HCT116 (cell line): ENCODE data around the gene PLEKHG3. TPM values are rescaled to one million over a fixed set of nuclear protein-coding genes. Genes with fewer than 3 reads are reported as not detected.

ENCODE experiments used
- ATAC-seq: fragments of 200-7000 bp; cut with Tn5 transposase; 2 replicates; pipeline ENCODE4 v1.9.1; 2020; ENCODE audit warnings: mild to moderate bottlenecking, moderate library complexity
- BruUV-seq: library from RNA; stranded (reverse); fragments of 400-500 nt; replicated peaks from 2 replicates; lab custom pipeline; 2021; lab: Mats Ljungman, UMichigan
- CTCF ChIA-PET: fragments of 300-600 bp; sonication (Branson Sonifier 250); formaldehyde crosslinking; loops from one replicate; lab custom pipeline; 2021; ENCODE audit warnings: antibody characterized with exemption; lab: Charles Lee
- POLR2A ChIA-PET: fragments of 300-600, 350-600 bp; sonication (Branson Sonifier 250); formaldehyde crosslinking; loops from one replicate; lab custom pipeline; 2021; ENCODE audit warnings: antibody characterized with exemption; lab: Charles Lee
- RAD21 ChIA-PET, 2 experiments: fragments of 300-600 bp; sonication (Branson Sonifier 250); formaldehyde crosslinking; loops; one replicate each; lab custom pipeline; 2023; ENCODE audit warnings: low total read pairs in 2 of 2; ENCODE audit not compliant: uncharacterized antibody in 2 of 2, unreplicated experiment in 2 of 2, low non-redundant PET in 1 of 2; lab: Charles Lee
- DNase-seq: peaks from one replicate; pipeline ENCODE4 v3.0.0-alpha.2; 2010; ENCODE audit warnings: low read depth, low spot score
- H2AFZ ChIP-seq: fragments of 200-600 bp; shearing (Covaris generic), sonication (generic); 2 replicates; pipeline ENCODE4 v1.6.1; 2017; ENCODE audit warnings: low read depth, mixed run types, mixed read lengths, antibody characterized with exemption, low read length; ENCODE audit not compliant: poor library complexity, severe bottlenecking
- H3K27ac ChIP-seq: 2 replicates; pipeline ENCODE4 v1.5.1; 2012; ENCODE audit warnings: low read depth, low read length
- H3K27me3 ChIP-seq: fragments of 200-600 bp; sonication (generic); 2 replicates; pipeline ENCODE4 v1.6.1; 2016; ENCODE audit warnings: mixed run types, low read length, mixed read lengths; ENCODE audit not compliant: insufficient read depth
- H3K36me3 ChIP-seq, 2 experiments: fragments of 200-500 bp in 1 of 2; fragments of 200-600 bp in 1 of 2; sonication (Bioruptor generic) in 1 of 2; sonication (generic) in 1 of 2; 2 replicates each; pipeline versions ENCODE4 v1.5.1 to v1.6.1; 2014 to 2016; ENCODE audit warnings: low read length in 2 of 2, inconsistent platforms in 1 of 2, mixed read lengths in 1 of 2, mixed run types in 1 of 2; ENCODE audit not compliant: insufficient read depth in 2 of 2, control insufficient read depth in 1 of 2
- H3K4me1 ChIP-seq, 2 experiments: fragments of 200-600 bp in 1 of 2; sonication (generic) in 1 of 2; 2 replicates each; pipeline versions ENCODE4 v1.5.1 to v1.6.1; 2012 to 2017; ENCODE audit warnings: low read length in 2 of 2, inconsistent platforms in 1 of 2, mild to moderate bottlenecking in 1 of 2, mixed read lengths in 1 of 2, mixed run types in 1 of 2, moderate library complexity in 1 of 2; ENCODE audit not compliant: insufficient read depth in 2 of 2, control insufficient read depth in 1 of 2
- H3K4me2 ChIP-seq: fragments of 200-600 bp; sonication (generic); 2 replicates; pipeline ENCODE4 v1.6.1; 2017; ENCODE audit warnings: mixed run types, low read length, mixed read lengths
- H3K4me3 ChIP-seq, 2 experiments: fragments of 200-600 bp in 1 of 2; sonication (generic) in 1 of 2; replicated peaks in 1 of 2; 2 replicates each; pipeline ENCODE4 v1.5.1; 2011 to 2016; ENCODE audit warnings: low read length in 2 of 2, control low read depth in 1 of 2, low read depth in 1 of 2, mild to moderate bottlenecking in 1 of 2, mixed read lengths in 1 of 2, mixed run types in 1 of 2
- H3K79me2 ChIP-seq: fragments of 200-600 bp; sonication (generic); 2 replicates; pipeline ENCODE4 v1.6.1; 2017; ENCODE audit warnings: mild to moderate bottlenecking, mixed run types, low read length, moderate library complexity, mixed read lengths; ENCODE audit not compliant: insufficient read depth
- H3K9ac ChIP-seq: fragments of 200-600 bp; sonication (generic); 2 replicates; pipeline ENCODE4 v1.6.1; 2016; ENCODE audit warnings: low read length, mixed read lengths
- H3K9me2 ChIP-seq: fragments of 200-600 bp; sonication (generic), shearing (Covaris generic); 2 replicates; pipeline ENCODE4 v1.6.1; 2017; ENCODE audit warnings: mixed run types, mild to moderate bottlenecking, moderate library complexity; ENCODE audit not compliant: insufficient read depth
- H3K9me3 ChIP-seq, 2 experiments: fragments of 200-500 bp in 1 of 2; fragments of 200-600 bp in 1 of 2; sonication (Bioruptor generic) in 1 of 2; sonication (generic) in 1 of 2; 2 replicates each; pipeline ENCODE4 v1.6.1; 2014 to 2017; ENCODE audit warnings: low read length in 2 of 2, mixed read lengths in 2 of 2, inconsistent platforms in 1 of 2, low read depth in 1 of 2, mild to moderate bottlenecking in 1 of 2, mixed run types in 1 of 2, moderate library complexity in 1 of 2; ENCODE audit not compliant: control insufficient read depth in 1 of 2, insufficient read depth in 1 of 2
- H4K20me1 ChIP-seq: fragments of 200-600 bp; sonication (generic), shearing (Covaris generic); 2 replicates; pipeline ENCODE4 v1.6.1; 2017; ENCODE audit warnings: mixed run types, mild to moderate bottlenecking, moderate library complexity; ENCODE audit not compliant: insufficient read depth
- CBX3 ChIP-seq: IDR thresholded peaks from 2 replicates; pipeline ENCODE4 v1.6.1; 2012; ENCODE audit warnings: low read depth
- CEBPB ChIP-seq: IDR thresholded peaks from 2 replicates; pipeline ENCODE4 v1.6.1; 2012; ENCODE audit warnings: low read depth
- EGR1 ChIP-seq: IDR thresholded peaks from 2 replicates; pipeline ENCODE4 v1.6.1; 2012; ENCODE audit warnings: low read depth
- ELF1 ChIP-seq: IDR thresholded peaks from 2 replicates; pipeline ENCODE4 v1.6.1; 2012; ENCODE audit warnings: low read depth, borderline replicate concordance
- EZH2phosphoT487 ChIP-seq: fragments of 200-600 bp; IDR thresholded peaks from 2 replicates; pipeline ENCODE4 v1.6.1; 2018; ENCODE audit warnings: antibody characterized with exemption, borderline replicate concordance
- FOSL1 ChIP-seq: IDR thresholded peaks from 2 replicates; pipeline ENCODE4 v1.6.1; 2012; ENCODE audit warnings: low read depth
- JUND ChIP-seq: IDR thresholded peaks from 2 replicates; pipeline ENCODE4 v1.6.1; 2012
- POLR2A ChIP-seq: IDR thresholded peaks from 2 replicates; pipeline ENCODE4 v1.7.0; 2011; ENCODE audit warnings: borderline replicate concordance; ENCODE audit not compliant: insufficient read depth, insufficient read length; ENCODE audit errors: extremely low read depth
- RAD21 ChIP-seq: IDR thresholded peaks from 2 replicates; pipeline ENCODE4 v1.6.1; 2012; ENCODE audit warnings: low read depth, mild to moderate bottlenecking
- SIN3A ChIP-seq: IDR thresholded peaks from 2 replicates; pipeline ENCODE4 v1.6.1; 2012; ENCODE audit warnings: low read depth
- SRF ChIP-seq: IDR thresholded peaks from 2 replicates; pipeline ENCODE4 v1.6.1; 2012; ENCODE audit warnings: low read depth
- YY1 ChIP-seq: IDR thresholded peaks from 2 replicates; pipeline ENCODE4 v1.6.1; 2011; ENCODE audit warnings: low read length, low read depth, moderate library complexity, mild to moderate bottlenecking; ENCODE audit not compliant: insufficient replicate concordance; ENCODE audit errors: extremely low read depth
- ZFX ChIP-seq: fragments of 450-650 bp; IDR thresholded peaks from 2 replicates; pipeline ENCODE4 v1.6.1; 2017
- ZNF274 ChIP-seq: fragments of 200-500 bp; sonication (Bioruptor generic); IDR thresholded peaks from 2 replicates; pipeline ENCODE4 v1.6.1; 2014; ENCODE audit warnings: mild to moderate bottlenecking, low read depth, low read length, inconsistent platforms
- intact Hi-C: fragments of 100-400 bp; cut with micrococcal nuclease; formaldehyde crosslinking; loops from 2 replicates; pipeline ENCODE4 v1.10.0; 2022
- total RNA-seq: library from RNA; stranded (reverse); gene quantifications from one replicate; pipeline ENCODE4 v1.2.1, GENCODE V29; 2021; ENCODE audit not compliant: unreplicated experiment
- TF ChIP-seq, protein P1 (sequence below): IDR thresholded peaks from 2 replicates; pipeline ENCODE4 v1.6.1; 2012

The PLEKHG3 gene
- total RNA-seq, 1 experiment from 2014 or later = 55.6 TPM

DNA sequence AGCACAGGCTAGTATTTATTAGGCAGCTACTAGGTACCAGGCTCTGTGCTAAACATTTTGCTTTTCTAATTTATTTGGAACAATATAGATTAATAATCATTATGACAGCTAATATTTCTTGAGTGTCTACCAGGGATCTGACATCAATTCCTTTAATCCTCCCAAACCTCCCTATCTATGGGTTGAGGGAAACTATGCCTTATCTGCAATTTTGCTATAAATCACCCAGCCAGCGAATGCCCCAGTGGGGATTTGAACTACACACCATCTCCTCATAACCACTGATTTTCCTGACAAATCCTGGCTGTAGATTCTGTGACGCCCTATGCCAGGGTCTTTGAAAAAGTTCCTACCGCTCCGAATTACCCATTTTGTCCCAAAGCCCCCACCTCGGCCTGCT, 21.4 kb upstream of the PLEKHG3 start:
- ChIA-PET RAD21 (no interaction called here), POLR2A (interaction anchor here (1.2 kb wide), 1 partner anchor 10 kb away, joined by 4 read pairs; no protein-coding TSS in a partner anchor), CTCF (interaction anchor here (1.0 to 1.9 kb wide), 3 partner anchors 10 to 209 kb away, joined by 4 to 7 read pairs (median 5); no protein-coding TSS in a partner anchor)
- Histone ChIP-seq H2AFZ (no peak overlapping the region), H3K9ac (0 out of 2 replicates have a peak overlapping the region, but pooled peaks have one; percentile 17), H3K9me2 (no peaks in the 10 kb centered on the region), H3K27ac (no peak overlapping the region), H3K4me3 (no peak overlapping the region), H3K27me3 (no peaks in the 10 kb centered on the region), H3K4me1 (peaks cover 8 to 25% of the 10 kb centered on the region in 2 experiments; a peak in 3 of 4 replicates), H3K4me2 (no peak overlapping the region), H3K36me3 (no peaks in the 10 kb centered on the region), H3K79me2 (no peaks in the 10 kb centered on the region), H4K20me1 (no peaks in the 10 kb centered on the region), H3K9me3 (no peaks in the 10 kb centered on the region)
- intact Hi-C loops = no loop called here
- TF ChIP-seq CBX3 = no peak
- TF ChIP-seq SIN3A = no peak
- no peak for TF ChIP-seq JUND
- no peak for TF ChIP-seq CEBPB
- no peak for TF ChIP-seq SRF
- TF ChIP-seq, protein P1, sequence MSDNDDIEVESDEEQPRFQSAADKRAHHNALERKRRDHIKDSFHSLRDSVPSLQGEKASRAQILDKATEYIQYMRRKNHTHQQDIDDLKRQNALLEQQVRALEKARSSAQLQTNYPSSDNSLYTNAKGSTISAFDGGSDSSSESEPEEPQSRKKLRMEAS = no peak
- TF ChIP-seq RAD21 = no peak
- TF ChIP-seq EZH2phosphoT487 = no peak
- TF ChIP-seq YY1 = no peak
- TF ChIP-seq FOSL1 = no peak
- no peak for TF ChIP-seq ZNF274
- TF ChIP-seq POLR2A = no peak
- no peak for TF ChIP-seq ELF1
- TF ChIP-seq ZFX = no peak
- TF ChIP-seq EGR1 = no peak
- ATAC-seq = no peak
- no peak for DNase-seq
- no TSS peak for BruUV-seq
